ENCODE results near the gene AMIGO1.

Gene AMIGO1

DNA sequence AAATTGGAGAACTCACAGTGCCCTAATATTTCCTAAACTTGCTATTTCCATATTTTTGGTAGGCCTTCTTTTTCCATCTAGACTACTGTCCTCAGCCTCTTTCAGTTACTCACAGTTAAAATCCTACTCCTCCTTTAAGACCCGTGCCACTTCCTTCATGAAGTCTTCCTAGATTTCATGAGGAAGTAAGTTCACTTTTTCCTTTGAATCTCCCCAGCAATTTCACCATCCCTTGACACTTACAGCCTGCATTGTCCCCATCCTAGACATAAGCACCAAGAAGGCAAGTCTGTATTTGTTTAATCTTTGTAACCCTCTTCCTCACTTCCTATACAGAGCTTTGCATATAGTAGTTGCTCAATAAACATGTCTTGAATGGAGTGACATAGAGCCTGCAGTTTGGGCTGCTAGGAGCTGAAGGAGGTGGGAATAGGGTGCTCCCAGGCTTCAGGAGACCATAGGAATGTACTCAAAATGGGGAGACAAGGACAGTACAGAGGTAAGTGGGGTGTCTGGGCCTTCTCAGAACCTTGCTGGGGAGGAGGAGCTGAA lies 24.9 kb upstream of the AMIGO1 start:
- no peak for DNase-seq
- in situ Hi-C loops (cut with HindIII; ENCODE audit: low pct_ligation_motif_present, low sequenced_read_pairs): no loop called here
- H3K27ac ChIP-seq: no peak overlapping the region
- no peak overlapping the region for H3K4me3 ChIP-seq (ENCODE audit: low read depth, low read length)
- TF ChIP-seq, protein P1, sequence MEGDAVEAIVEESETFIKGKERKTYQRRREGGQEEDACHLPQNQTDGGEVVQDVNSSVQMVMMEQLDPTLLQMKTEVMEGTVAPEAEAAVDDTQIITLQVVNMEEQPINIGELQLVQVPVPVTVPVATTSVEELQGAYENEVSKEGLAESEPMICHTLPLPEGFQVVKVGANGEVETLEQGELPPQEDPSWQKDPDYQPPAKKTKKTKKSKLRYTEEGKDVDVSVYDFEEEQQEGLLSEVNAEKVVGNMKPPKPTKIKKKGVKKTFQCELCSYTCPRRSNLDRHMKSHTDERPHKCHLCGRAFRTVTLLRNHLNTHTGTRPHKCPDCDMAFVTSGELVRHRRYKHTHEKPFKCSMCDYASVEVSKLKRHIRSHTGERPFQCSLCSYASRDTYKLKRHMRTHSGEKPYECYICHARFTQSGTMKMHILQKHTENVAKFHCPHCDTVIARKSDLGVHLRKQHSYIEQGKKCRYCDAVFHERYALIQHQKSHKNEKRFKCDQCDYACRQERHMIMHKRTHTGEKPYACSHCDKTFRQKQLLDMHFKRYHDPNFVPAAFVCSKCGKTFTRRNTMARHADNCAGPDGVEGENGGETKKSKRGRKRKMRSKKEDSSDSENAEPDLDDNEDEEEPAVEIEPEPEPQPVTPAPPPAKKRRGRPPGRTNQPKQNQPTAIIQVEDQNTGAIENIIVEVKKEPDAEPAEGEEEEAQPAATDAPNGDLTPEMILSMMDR (IDR thresholded peaks at IDR 0.05; ENCODE audit: low read depth, low read length, missing control alignments): no peak
- H3K36me3 ChIP-seq (replicated peaks): no peaks in the 10 kb centered on the region
- H3K27me3 ChIP-seq (replicated peaks): no peaks in the 10 kb centered on the region

- H3K4me3 ChIP-seq (ENCODE audit: low read depth, low read length): peak overlapping the region; percentile 32
- TF ChIP-seq, protein P1 (IDR thresholded peaks at IDR 0.05; ENCODE audit: low read depth, low read length, missing control alignments): peak; percentile 98
- H3K36me3 ChIP-seq (replicated peaks): no peaks in the 10 kb centered on the region
- DNase-seq: peak; percentile 66
- no peaks in the 10 kb centered on the region for H3K27me3 ChIP-seq (replicated peaks)
- in situ Hi-C loops (cut with HindIII; ENCODE audit: low pct_ligation_motif_present, low sequenced_read_pairs): no loop called here
- no peak overlapping the region for H3K27ac ChIP-seq
These were observed 23.0 kb upstream of the AMIGO1 start for GRCh38 chr1:109532365-109533136.

DNA sequence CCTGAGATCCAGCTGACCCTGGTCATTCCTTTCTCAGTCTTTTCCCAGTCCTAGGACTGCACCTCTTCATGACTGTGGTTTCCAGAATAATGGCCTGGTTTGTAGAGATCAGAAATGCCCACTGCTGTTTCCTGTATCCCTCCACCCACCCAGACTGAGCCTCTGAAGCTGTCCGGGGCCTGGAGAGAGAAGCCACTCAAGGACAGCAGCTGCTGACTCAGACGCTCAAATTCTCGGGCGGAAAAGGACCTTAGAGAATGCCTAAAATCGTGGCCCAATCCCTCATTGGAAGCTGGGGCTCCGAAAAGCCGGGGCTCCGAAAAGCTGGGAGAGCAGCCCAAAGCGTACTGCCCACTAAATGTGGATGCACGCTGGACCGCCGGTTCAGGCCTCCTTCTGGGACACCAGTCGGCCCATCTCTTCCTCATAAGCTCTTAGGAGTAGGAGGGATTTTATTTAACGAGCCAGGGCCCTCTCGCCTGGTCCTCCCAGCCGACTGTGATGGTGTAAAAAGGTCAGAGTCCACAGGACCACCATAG lies 22.4 kb upstream of the AMIGO1 start:
- no peaks in the 10 kb centered on the region for H3K36me3 ChIP-seq (replicated peaks)
- peaks cover 3% of the 10 kb centered on the region for H3K27me3 ChIP-seq (replicated peaks)
- TF ChIP-seq, protein P1 (IDR thresholded peaks at IDR 0.05; ENCODE audit: low read depth, low read length, missing control alignments): no peak
- no peak overlapping the region for H3K4me3 ChIP-seq (ENCODE audit: low read depth, low read length)
- in situ Hi-C loops (cut with HindIII; ENCODE audit: low pct_ligation_motif_present, low sequenced_read_pairs): no loop called here
- DNase-seq: no peak
- no peak overlapping the region for H3K27ac ChIP-seq

- Histone ChIP-seq H3K4me3 (ENCODE audit: low read depth, low read length) (no peak overlapping the region), H3K27ac (no peak overlapping the region), H3K27me3 (replicated peaks) (peaks cover 5% of the 10 kb centered on the region), H3K36me3 (replicated peaks) (no peaks in the 10 kb centered on the region)
- no peak for DNase-seq
- in situ Hi-C loops (cut with HindIII; ENCODE audit: low pct_ligation_motif_present, low sequenced_read_pairs): no loop called here
- TF ChIP-seq, protein P1 (IDR thresholded peaks at IDR 0.05; ENCODE audit: low read depth, low read length, missing control alignments): no peak
These were observed 21.9 kb upstream of the AMIGO1 start for GRCh38 chr1:109531380-109531779.

DNA sequence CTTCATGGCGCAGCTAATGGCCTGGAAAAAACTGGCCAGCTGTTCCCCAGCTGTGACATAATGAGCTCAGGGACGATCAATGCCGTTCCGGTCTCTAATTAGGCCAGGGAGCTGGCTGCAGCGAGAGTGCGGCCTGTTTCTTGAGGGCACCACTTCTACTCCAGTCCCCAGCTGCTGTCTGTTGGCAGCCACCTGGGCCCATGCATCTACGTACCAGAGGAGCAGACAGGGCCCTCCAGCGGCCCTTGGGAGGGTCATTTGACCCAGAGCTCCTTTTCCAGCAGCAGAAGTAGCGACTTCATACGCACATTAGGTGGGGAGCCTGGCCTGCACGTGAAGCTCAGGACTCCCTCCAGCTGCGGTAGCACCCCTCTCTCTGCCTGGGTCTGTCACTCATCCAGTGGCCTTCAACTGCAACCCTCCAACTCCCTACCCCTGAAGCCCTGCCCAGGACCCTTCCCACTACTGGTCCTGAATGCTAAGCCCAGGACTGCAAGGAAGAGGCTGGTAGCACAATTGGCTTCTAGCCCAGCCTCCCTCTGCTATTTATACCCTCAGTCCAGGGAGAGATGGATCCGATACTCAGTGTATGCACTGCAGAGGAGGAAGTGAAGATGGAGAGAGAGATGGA lies 21.0 kb upstream of the AMIGO1 start:
- DNase-seq: no peak
- no peak overlapping the region for H3K27ac ChIP-seq
- H3K36me3 ChIP-seq (replicated peaks): no peaks in the 10 kb centered on the region
- peaks cover 5% of the 10 kb centered on the region for H3K27me3 ChIP-seq (replicated peaks)
- in situ Hi-C loops (cut with HindIII; ENCODE audit: low pct_ligation_motif_present, low sequenced_read_pairs): no loop called here
- H3K4me3 ChIP-seq (ENCODE audit: low read depth, low read length): no peak overlapping the region
- TF ChIP-seq, protein P1 (IDR thresholded peaks at IDR 0.05; ENCODE audit: low read depth, low read length, missing control alignments): no peak

Data from brain microvascular endothelial cell (primary cell).